GM12874 (cell line): ENCODE measurements around the gene ADCY2.

ENCODE experiments used
- CTCF ChIP-seq: IDR thresholded peaks from 2 replicates; pipeline ENCODE4 v1.5.1; 2011; ENCODE audit warnings: low read depth, mild to moderate bottlenecking, control low read depth, low read length, moderate library complexity; ENCODE audit not compliant: insufficient read depth

Gene ADCY2

DNA sequence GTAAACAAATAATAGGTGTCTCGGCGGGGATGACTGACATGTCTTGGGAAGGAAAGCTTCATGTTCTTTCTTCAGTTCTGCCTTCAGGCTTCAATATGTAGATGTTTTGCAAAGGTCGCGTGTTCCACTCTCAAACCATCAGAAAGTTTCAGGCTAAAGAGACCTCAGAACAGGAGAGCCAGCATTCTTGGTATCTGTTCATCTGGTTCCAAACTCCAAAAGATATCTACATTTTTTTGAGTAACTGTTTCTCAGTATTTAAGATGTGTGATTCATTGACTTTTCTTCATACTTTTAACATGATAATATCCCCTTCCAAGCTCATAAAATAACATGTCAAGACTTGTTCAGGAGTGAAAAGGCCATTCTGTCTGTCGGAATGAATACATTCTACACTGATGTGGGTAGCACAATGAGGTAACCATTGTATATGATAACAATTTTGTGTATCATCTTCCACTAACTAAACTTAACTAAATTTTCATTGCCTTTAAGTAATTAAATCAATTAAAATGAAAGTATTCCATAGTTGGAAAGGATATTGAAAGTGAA, 271.4 kb downstream of the ADCY2 start:
- no peak for TF ChIP-seq CTCF

DNA sequence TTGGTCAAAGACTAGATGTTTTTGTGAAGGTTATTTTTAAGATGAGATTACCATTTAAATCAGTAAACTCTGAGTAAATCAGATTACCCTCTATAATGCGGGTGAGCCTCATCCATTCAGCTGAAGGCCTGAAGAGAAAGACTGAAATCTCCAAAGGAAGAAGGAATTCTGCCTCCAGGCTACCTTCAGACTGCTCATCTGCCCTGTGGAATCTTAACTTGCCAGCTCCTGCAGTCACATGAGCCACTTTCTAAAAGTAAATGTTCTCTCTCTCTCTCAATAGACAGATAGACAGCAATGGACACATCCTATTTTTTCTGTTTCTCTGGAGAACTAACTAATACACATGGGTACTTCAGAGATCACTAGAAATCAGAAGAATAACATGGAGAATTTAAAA, 272.2 kb downstream of the ADCY2 start:
- no peak for TF ChIP-seq CTCF

DNA sequence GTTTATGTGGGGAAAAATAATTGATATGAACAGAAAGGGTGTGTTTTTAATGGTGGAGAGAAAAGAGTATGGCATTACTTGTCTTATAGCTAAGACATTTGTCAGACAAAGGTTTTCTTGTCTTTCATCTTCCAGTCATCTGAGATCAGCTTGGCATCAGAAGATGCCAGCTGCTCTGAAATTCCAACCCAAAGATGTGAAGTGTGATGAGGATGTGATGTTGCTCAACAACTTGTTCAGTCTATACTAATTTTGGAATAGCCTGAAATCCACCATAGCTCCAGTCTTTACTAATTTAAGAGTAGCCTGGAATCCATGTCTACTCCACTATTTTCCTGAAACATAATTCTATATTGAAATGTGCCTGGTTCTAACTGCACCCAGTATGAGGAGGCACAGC, 272.7 kb downstream of the ADCY2 start:
- TF ChIP-seq CTCF, result no peak

- no peak for TF ChIP-seq CTCF
Observed at GRCh38 chr5:7671381-7671993, 275.5 kb downstream of the ADCY2 start.

GRCh38 chr5:7673658-7674057, 277.7 kb downstream of the ADCY2 start:
- TF ChIP-seq CTCF, result no peak

DNA sequence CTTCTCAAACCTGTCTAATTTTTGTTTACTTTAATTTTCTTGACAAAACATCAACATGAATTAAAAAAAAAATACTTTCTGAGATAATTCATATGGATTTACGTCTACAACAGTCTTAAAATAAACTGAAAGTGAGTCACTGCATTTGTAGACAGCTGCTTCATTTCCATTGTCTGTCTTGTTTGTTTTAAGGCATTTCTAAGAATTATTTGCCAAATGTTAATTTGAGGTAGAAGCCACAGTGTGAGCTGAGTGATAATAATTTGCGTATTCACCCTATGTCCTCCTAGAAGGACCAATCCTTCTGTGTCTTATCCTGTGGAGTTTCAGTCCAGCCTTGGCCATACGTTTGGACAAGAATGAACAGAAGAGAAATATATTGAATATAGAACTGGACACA, 280.5 kb downstream of the ADCY2 start:
- TF ChIP-seq CTCF, result no peak

GRCh38 chr5:7678030-7678429, 282.1 kb downstream of the ADCY2 start:
- TF ChIP-seq CTCF, result no peak
